T-cell (primary cell): Measurements from ENCODE around the gene NPEPL1. TPM values are rescaled to one million over a fixed set of nuclear protein-coding genes. Genes with fewer than 3 reads are reported as not detected.

Experiments used
- ATAC-seq, 4 experiments: fragments of 200-7000 bp in 3 of 4; fragments of 150-1000 bp in 1 of 4; cut with Tn5 transposase; replicated peaks in 1 of 4; 1 replicate in 3 of 4; 2 replicates in 1 of 4; pipeline ENCODE4 v1.10.0; 2021; ENCODE audit warnings: moderate library complexity in 3 of 4, mild to moderate bottlenecking in 2 of 4, moderate number of reproducible peaks in 1 of 4
- CTCF ChIA-PET, 2 donors: fragments of 300-600 bp; sonication (Branson Sonifier 250); formaldehyde crosslinking; loops; one replicate each; lab custom pipeline; 2022; ENCODE audit warnings: antibody characterized with exemption in 2 of 2; lab: Charles Lee
- POLR2A ChIA-PET, 2 donors: fragments of 300-600 bp; sonication (Branson Sonifier 250); formaldehyde crosslinking; loops; one replicate each; lab custom pipeline; 2022; ENCODE audit warnings: antibody characterized with exemption in 2 of 2; lab: Charles Lee
- DNase-seq, 35 experiments: peaks; one replicate each; pipeline versions ENCODE4 v3.0.0 to v3.0.0-alpha.2; 2013 to 2023
- H3K27ac ChIP-seq: one replicate; pipeline ENCODE4 v1.5.1; 2013; ENCODE audit warnings: low read length
- H3K27me3 ChIP-seq, 2 experiments: replicated peaks in 1 of 2; 1 replicate in 1 of 2; 2 replicates in 1 of 2; pipeline versions ENCODE4 v1.6.1 to v1.7.0; 2013; ENCODE audit warnings: low read length in 1 of 2, mixed read lengths in 1 of 2; ENCODE audit not compliant: control insufficient read depth in 2 of 2, insufficient read depth in 2 of 2; ENCODE audit errors: extremely low read depth in 1 of 2
- H3K36me3 ChIP-seq, 2 donors: 1 replicate in 1 of 2; 2 replicates in 1 of 2; pipeline versions ENCODE4 v1.6.1 to v1.7.0; 2013; ENCODE audit warnings: low read length in 1 of 2; ENCODE audit not compliant: control insufficient read depth in 2 of 2, insufficient read depth in 1 of 2; ENCODE audit errors: extremely low read depth in 1 of 2
- H3K4me1 ChIP-seq, 2 experiments: 1 replicate in 1 of 2; 2 replicates in 1 of 2; pipeline versions ENCODE4 v1.6.1 to v1.7.0; 2013; ENCODE audit warnings: low read length in 2 of 2, mixed read lengths in 1 of 2; ENCODE audit not compliant: insufficient read depth in 2 of 2, control insufficient read depth in 1 of 2; ENCODE audit errors: extremely low read depth in 1 of 2
- H3K4me3 ChIP-seq, 2 donors: 1 replicate in 1 of 2; 2 replicates in 1 of 2; pipeline versions ENCODE4 v1.5.1 to v1.7.0; 2013; ENCODE audit warnings: mild to moderate bottlenecking in 2 of 2, low read length in 1 of 2, moderate library complexity in 1 of 2; ENCODE audit not compliant: control insufficient read depth in 1 of 2; ENCODE audit errors: extremely low read depth in 1 of 2
- H3K9me3 ChIP-seq: 2 replicates; pipeline ENCODE4 v1.7.0; 2013
- H3K27ac Mint-ChIP-seq, 2 donors: one replicate each; pipeline ENCODE4 v1.8.0; 2020 to 2021; ENCODE audit warnings: mild to moderate bottlenecking in 2 of 2, mixed read lengths in 2 of 2
- H3K27me3 Mint-ChIP-seq, 2 donors: one replicate each; pipeline ENCODE4 v1.8.0; 2021 to 2022; ENCODE audit warnings: mixed read lengths in 2 of 2
- H3K36me3 Mint-ChIP-seq: one replicate; pipeline ENCODE4 v1.8.0; 2021; ENCODE audit warnings: mixed read lengths
- H3K4me1 Mint-ChIP-seq, 3 donors: one replicate each; pipeline ENCODE4 v1.8.0; 2020 to 2022; ENCODE audit warnings: mixed read lengths in 3 of 3, mild to moderate bottlenecking in 1 of 3
- H3K4me3 Mint-ChIP-seq, 3 donors: one replicate each; pipeline ENCODE4 v1.8.0; 2020 to 2022; ENCODE audit warnings: mild to moderate bottlenecking in 3 of 3, mixed read lengths in 3 of 3, moderate library complexity in 3 of 3
- H3K9me3 Mint-ChIP-seq, 3 donors: one replicate each; pipeline ENCODE4 v1.8.0; 2020 to 2022; ENCODE audit warnings: mixed read lengths in 3 of 3
- WGBS: methylation state at CpG from one replicate; pipeline ENCODE4 v1.1.5; 2013; ENCODE audit warnings: missing lambda C conversion rate; ENCODE audit not compliant: insufficient coverage; 5-methylcytosine and 5-hydroxymethylcytosine counted together
- total RNA-seq, 35 experiments: library from RNA in 6 of 35; stranded (reverse) in 6 of 35; fragments of 120-200 nt in 1 of 35; gene quantifications; one replicate each; pipeline versions ENCODE4 v1.2.1 to v1.2.4 and lab custom pipeline; 2013 to 2026

NPEPL1 gene
- total RNA-seq, 5 donors from 2014 or later (not counting 1 experiment from before 2014, with no cell fraction given) = 49.6 to 79.0 (median 69.3) TPM

DNA sequence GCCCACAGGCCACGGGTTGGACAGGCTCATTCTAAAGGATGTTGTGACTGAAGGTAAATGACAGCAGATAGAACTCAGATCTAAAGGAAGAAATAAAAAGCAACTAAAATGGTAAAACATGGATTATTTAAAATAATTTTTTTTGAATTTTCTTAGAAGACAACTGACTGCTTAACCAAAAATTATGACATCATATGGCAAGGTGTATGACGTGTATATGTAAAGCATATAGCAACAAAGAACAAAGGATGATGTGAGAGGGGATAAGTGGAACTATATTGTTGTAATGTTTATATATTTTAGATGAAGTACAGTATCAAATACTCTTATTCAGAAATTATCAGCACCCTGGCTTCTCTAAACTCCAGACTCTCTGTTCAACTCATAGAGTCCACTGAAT, 38.6 kb downstream of the NPEPL1 start:
- peaks cover 2 to 9% (median 2%) of the 10 kb centered on the region in 3 donors for H3K9me3 Mint-ChIP-seq
- H3K4me3 Mint-ChIP-seq = no peak overlapping the region
- Histone ChIP-seq H3K27me3 (peaks cover 0 to 7% of the 10 kb centered on the region in 2 experiments), H3K4me3 (no peak overlapping the region), H3K9me3 (peaks cover 3% of the 10 kb centered on the region), H3K4me1 (no peaks in the 10 kb centered on the region), H3K27ac (no peak overlapping the region), H3K36me3 (no peaks in the 10 kb centered on the region)
- CTCF ChIA-PET = no interaction called here
- POLR2A ChIA-PET = no interaction called here
- DNase-seq (no peak), ATAC-seq (no peak)
- peaks cover 4% of the 10 kb centered on the region for H3K36me3 Mint-ChIP-seq
- H3K27ac Mint-ChIP-seq = no peak overlapping the region
- peaks cover 27 to 28% of the 10 kb centered on the region in 2 donors for H3K27me3 Mint-ChIP-seq
- no peaks in the 10 kb centered on the region for H3K4me1 Mint-ChIP-seq
- WGBS = no CpG with 5 or more reads among the region's 2 CpGs

DNA sequence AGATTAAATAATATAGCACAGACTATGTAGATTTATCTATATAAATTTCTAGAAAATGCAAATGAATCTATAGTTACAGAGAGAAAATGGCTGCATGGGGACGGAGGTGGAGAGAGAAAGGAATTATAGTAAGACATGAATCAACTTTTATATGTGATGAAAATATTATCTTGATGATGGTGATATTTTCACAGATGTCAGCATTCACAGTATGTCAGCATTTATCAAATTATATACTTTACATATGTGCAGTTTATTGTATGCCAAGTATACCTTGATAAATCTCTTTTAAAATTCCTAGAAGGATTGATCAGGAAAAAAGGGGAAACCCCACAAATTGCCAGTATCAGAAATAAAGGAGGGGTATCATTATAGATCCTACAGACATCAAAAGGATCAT, 44.6 kb downstream of the NPEPL1 start:
- Mint-ChIP-seq H3K4me3 (no peak overlapping the region), H3K27ac (no peak overlapping the region), H3K4me1 (no peaks in the 10 kb centered on the region), H3K36me3 (no peaks in the 10 kb centered on the region), H3K27me3 (peaks cover 26 to 30% of the 10 kb centered on the region in 2 donors), H3K9me3 (peaks cover 0 to 6% (median 0%) of the 10 kb centered on the region in 3 donors)
- H3K27ac ChIP-seq = no peak overlapping the region
- H3K4me3 ChIP-seq = no peak overlapping the region
- DNase-seq = no peak
- ChIA-PET POLR2A (no interaction called here), CTCF (no interaction called here)
- peaks cover 0 to 15% of the 10 kb centered on the region in 2 experiments for H3K27me3 ChIP-seq
- H3K4me1 ChIP-seq = no peaks in the 10 kb centered on the region
- H3K9me3 ChIP-seq = no peaks in the 10 kb centered on the region
- ATAC-seq = no peak
- H3K36me3 ChIP-seq = no peaks in the 10 kb centered on the region
- no CpG with 5 or more reads among the region's 1 CpG for WGBS

DNA sequence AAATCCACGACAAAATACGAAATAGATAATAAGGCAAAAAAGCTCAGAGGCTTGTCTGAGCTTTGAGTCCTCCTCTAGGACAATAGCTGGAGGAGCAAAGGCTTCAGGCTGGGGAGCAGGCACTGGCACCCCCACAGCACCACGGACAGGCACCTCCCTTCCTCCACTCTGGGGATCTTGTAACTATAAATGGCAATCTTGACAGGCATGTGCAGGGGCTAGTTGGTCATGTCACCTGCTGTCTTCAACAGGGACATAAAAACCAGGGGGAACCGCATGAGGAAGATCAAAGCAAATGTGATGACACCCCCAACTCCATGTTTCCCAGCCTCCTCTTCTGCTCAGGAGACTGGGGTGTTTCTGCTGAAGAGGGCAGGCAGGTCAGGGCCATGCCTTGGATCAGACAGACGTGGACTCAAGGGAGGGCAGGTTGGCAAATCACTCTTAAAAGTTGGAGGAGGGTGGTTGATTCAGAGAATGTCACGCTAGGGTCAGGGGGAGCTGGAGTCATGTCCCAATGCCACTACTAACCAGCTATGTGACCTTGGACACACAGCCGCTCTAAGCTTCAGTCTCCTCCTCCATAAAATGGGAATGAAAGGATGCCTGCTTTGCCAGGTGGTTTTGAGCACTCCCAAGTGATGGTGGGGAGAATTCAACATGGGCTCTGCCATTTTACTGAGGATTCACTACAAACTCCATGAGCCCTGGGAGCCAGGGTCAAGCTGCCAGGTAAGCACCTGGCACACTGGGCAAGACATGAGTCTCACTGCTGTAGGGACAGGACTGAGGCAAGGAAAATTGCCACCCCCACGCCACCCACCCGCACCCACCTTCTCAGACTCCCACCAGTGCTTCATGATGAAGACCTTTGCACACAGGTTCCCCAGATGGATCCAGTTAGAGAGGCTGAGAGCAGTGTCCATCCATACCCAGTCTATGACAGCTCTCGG, 48.0 kb downstream of the NPEPL1 start:
- WGBS = 86% methylated on average over 3 of the region's 10 CpGs
- POLR2A ChIA-PET = no interaction called here
- no peak for DNase-seq
- peaks cover 0 to 6% (median 0%) of the 10 kb centered on the region in 3 donors for H3K9me3 Mint-ChIP-seq
- no peaks in the 10 kb centered on the region for H3K4me1 Mint-ChIP-seq
- H3K36me3 Mint-ChIP-seq = no peaks in the 10 kb centered on the region
- H3K27me3 ChIP-seq = peaks cover 0 to 38% of the 10 kb centered on the region in 2 experiments
- H3K27me3 Mint-ChIP-seq = peaks cover 24 to 34% of the 10 kb centered on the region in 2 donors
- H3K4me3 Mint-ChIP-seq = no peak overlapping the region
- no peak for ATAC-seq
- no peaks in the 10 kb centered on the region for H3K9me3 ChIP-seq
- H3K36me3 ChIP-seq = no peaks in the 10 kb centered on the region
- no peaks in the 10 kb centered on the region for H3K4me1 ChIP-seq
- no peak overlapping the region for H3K27ac Mint-ChIP-seq
- CTCF ChIA-PET = no interaction called here
- H3K4me3 ChIP-seq = no peak overlapping the region
- H3K27ac ChIP-seq = no peak overlapping the region

DNA sequence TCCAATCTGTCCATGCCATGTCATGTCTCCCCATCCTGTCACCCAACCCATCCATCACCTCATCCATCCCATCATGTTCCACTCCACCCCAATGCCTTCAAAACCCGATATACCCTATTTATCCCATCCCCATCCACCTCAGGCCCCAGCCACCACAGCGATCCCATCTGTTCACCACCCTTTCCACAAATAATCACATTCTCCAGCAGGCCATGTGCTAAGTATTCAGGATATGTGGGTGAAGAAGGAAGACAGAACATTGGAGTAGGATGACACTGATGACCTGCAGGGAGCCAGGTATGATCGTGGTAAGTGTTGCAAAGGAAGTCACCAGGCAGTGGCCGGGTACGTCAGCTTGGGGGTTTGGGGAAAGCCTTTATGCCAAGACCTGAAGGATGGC, 48.8 kb downstream of the NPEPL1 start:
- no peak overlapping the region for H3K27ac ChIP-seq
- Mint-ChIP-seq H3K36me3 (no peaks in the 10 kb centered on the region), H3K27ac (no peak overlapping the region), H3K9me3 (peaks cover 0 to 6% (median 0%) of the 10 kb centered on the region in 3 donors), H3K4me3 (no peak overlapping the region), H3K4me1 (no peaks in the 10 kb centered on the region), H3K27me3 (peaks cover 26 to 38% of the 10 kb centered on the region in 2 donors)
- H3K27me3 ChIP-seq = peaks cover 0 to 44% of the 10 kb centered on the region in 2 experiments
- POLR2A ChIA-PET = no interaction called here
- no peak overlapping the region for H3K4me3 ChIP-seq
- no peak for DNase-seq
- ATAC-seq = no peak
- no peaks in the 10 kb centered on the region for H3K4me1 ChIP-seq
- no peaks in the 10 kb centered on the region for H3K9me3 ChIP-seq
- H3K36me3 ChIP-seq = no peaks in the 10 kb centered on the region
- CTCF ChIA-PET = no interaction called here
- WGBS = 87% methylated on average over 4 of the region's 5 CpGs

DNA sequence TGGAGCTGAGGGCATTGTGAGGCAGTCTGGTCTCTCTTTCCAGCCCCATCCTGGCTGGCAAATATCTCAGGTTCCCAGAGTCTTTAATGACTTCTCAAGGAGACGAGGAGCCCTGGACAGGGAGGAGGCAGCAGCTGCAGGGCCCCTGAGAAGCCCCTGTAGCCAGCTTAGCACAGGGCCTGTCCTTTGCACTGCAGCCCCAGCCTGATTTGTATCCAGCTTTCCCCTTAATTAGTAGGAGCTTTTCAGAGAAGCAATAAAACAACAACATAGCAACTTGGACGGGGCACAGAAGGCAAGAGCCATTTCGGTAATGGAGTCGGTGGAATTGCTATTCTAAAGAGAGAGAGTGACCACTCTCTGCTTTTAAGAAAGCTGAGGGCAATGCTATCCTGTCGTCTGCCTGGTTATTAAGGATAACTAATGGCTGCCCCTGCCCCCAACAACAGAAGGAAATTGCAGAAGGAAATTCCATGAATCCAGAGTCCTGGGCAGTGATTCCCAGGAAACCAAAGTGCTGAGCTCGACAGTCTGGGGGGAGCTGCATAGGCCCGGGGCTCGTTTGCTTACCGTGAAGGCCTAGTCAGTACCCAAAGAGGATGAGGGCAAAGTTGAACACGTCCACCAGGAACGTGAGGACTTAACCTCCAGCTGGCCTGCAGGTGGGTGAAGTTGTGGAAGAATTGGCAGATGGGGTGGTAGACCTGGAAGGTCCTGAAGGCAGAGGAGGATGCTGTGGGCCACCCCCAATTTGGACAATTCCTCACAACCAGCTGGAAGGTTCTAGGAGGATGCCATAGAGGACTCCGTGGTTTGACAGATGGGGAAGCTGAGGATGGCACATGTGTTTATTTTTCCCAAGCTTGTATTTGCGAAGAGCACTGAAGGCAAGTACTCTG, 50.3 kb downstream of the NPEPL1 start:
- Histone ChIP-seq H3K27ac (no peak overlapping the region), H3K36me3 (no peaks in the 10 kb centered on the region), H3K9me3 (no peaks in the 10 kb centered on the region), H3K27me3 (peaks cover 0 to 46% of the 10 kb centered on the region in 2 experiments), H3K4me1 (no peaks in the 10 kb centered on the region), H3K4me3 (no peak overlapping the region)
- WGBS = 62% methylated on average over 10 of the region's 13 CpGs
- ChIA-PET POLR2A (no interaction called here), CTCF (interaction anchor here in 1 of 2 donors (0.5 kb wide), 1 partner anchor 750 kb away, joined by 4 read pairs; no protein-coding TSS in a partner anchor)
- Mint-ChIP-seq H3K36me3 (no peaks in the 10 kb centered on the region), H3K4me1 (no peaks in the 10 kb centered on the region), H3K9me3 (peaks cover 0 to 6% (median 0%) of the 10 kb centered on the region in 3 donors), H3K27ac (no peak overlapping the region), H3K4me3 (no peak overlapping the region), H3K27me3 (peaks cover 26 to 46% of the 10 kb centered on the region in 2 donors)
- no peak for ATAC-seq
- DNase-seq = no peak

- peaks cover 29 to 45% of the 10 kb centered on the region in 2 donors for H3K27me3 Mint-ChIP-seq
- Histone ChIP-seq H3K36me3 (no peaks in the 10 kb centered on the region), H3K9me3 (no peaks in the 10 kb centered on the region), H3K27me3 (peaks cover 0 to 46% of the 10 kb centered on the region in 2 experiments), H3K27ac (no peak overlapping the region), H3K4me1 (no peaks in the 10 kb centered on the region), H3K4me3 (no peak overlapping the region)
- H3K9me3 Mint-ChIP-seq = peaks cover 0 to 5% (median 0%) of the 10 kb centered on the region in 3 donors
- no peaks in the 10 kb centered on the region for H3K36me3 Mint-ChIP-seq
- ATAC-seq (no peak), DNase-seq (no peak)
- no peak overlapping the region for H3K4me3 Mint-ChIP-seq
- no peaks in the 10 kb centered on the region for H3K4me1 Mint-ChIP-seq
- ChIA-PET POLR2A (no interaction called here), CTCF (no interaction called here)
- 82% methylated on average over 1 of the region's 1 CpG for WGBS
- H3K27ac Mint-ChIP-seq = no peak overlapping the region
Observed at GRCh38 chr20:58743929-58744534, 51.4 kb downstream of the NPEPL1 start.
